HEK293T (cell line): ENCODE measurements around the gene ZBTB45.
"Not testable (repeated sequence)": the region's sequence is repeated elsewhere in the genome, so short reads cannot be mapped to it uniquely, and the experiment has no call there.

ENCODE experiments used
- CTCF ChIA-PET: fragments of 350-600 bp; formaldehyde crosslinking; extraction: SDS; loops from one replicate; lab custom pipeline; 2021; ENCODE audit warnings: antibody characterized with exemption, inconsistent platforms; lab: Yijun Ruan, JAX
- POLR2A ChIA-PET: fragments of 350-600 bp; formaldehyde crosslinking; extraction: SDS; loops from one replicate; lab custom pipeline; 2020; ENCODE audit warnings: antibody characterized with exemption, inconsistent platforms; lab: Yijun Ruan, JAX
- DNase-seq: peaks from one replicate; pipeline ENCODE4 v3.0.0; 2012; ENCODE audit warnings: mixed read lengths; ENCODE audit errors: extremely low spot score
- ARNT ChIP-seq: fragments of 450-650 bp; IDR thresholded peaks from 2 replicates; pipeline ENCODE4 v1.6.1; 2017; ENCODE audit warnings: mild to moderate bottlenecking
- BHLHE40 ChIP-seq: fragments of 450-650 bp; IDR thresholded peaks from 2 replicates; pipeline ENCODE4 v1.6.1; 2016; ENCODE audit warnings: mild to moderate bottlenecking, moderate library complexity, borderline replicate concordance
- CTBP1 ChIP-seq: fragments of 450-650 bp; IDR thresholded peaks from 2 replicates; pipeline ENCODE4 v1.6.1; 2016; ENCODE audit warnings: borderline replicate concordance
- ELF4 ChIP-seq: fragments of 450-650 bp; IDR thresholded peaks from 2 replicates; pipeline ENCODE4 v1.6.1; 2017; ENCODE audit warnings: antibody characterized with exemption
- FOXA1 ChIP-seq: fragments of 450-650 bp; IDR thresholded peaks from 2 replicates; pipeline ENCODE4 v1.6.1; 2016; ENCODE audit warnings: mild to moderate bottlenecking
- FOXK2 ChIP-seq: fragments of 450-650 bp; IDR thresholded peaks from 2 replicates; pipeline ENCODE4 v1.6.1; 2016; ENCODE audit warnings: mild to moderate bottlenecking
- FOXM1 ChIP-seq: fragments of 450-650 bp; IDR thresholded peaks from 2 replicates; pipeline ENCODE4 v1.6.1; 2017; ENCODE audit warnings: mild to moderate bottlenecking, borderline replicate concordance
- HDGF ChIP-seq: fragments of 450-650 bp; IDR thresholded peaks from 2 replicates; pipeline ENCODE4 v1.6.1; 2017; ENCODE audit warnings: antibody characterized with exemption, borderline replicate concordance
- L3MBTL2 ChIP-seq: fragments of 450-650 bp; conservative IDR thresholded peaks from 2 replicates; pipeline ENCODE4 v1.6.1; 2016; ENCODE audit warnings: mild to moderate bottlenecking
- LEF1 ChIP-seq: fragments of 450-650 bp; IDR thresholded peaks from 2 replicates; pipeline ENCODE4 v1.6.1; 2017; ENCODE audit warnings: mild to moderate bottlenecking, borderline replicate concordance
- NFRKB ChIP-seq: fragments of 450-650 bp; IDR thresholded peaks from 2 replicates; pipeline ENCODE4 v1.6.1; 2016; ENCODE audit warnings: mild to moderate bottlenecking, moderate library complexity
- SP1 ChIP-seq: fragments of 450-650 bp; IDR thresholded peaks from 2 replicates; pipeline ENCODE4 v1.6.1; 2017
- SUZ12 ChIP-seq: fragments of 450-650 bp; IDR thresholded peaks from 2 replicates; pipeline ENCODE4 v1.6.1; 2016; ENCODE audit warnings: mild to moderate bottlenecking
- TARDBP ChIP-seq: fragments of 450-650 bp; IDR thresholded peaks from 2 replicates; pipeline ENCODE4 v1.6.1; 2016
- ZNF384 ChIP-seq: fragments of 450-650 bp; IDR thresholded peaks from 2 replicates; pipeline ENCODE4 v1.6.1; 2016
- TF ChIP-seq, protein P1 (sequence below): fragments of 450-650 bp; IDR thresholded peaks from 2 replicates; pipeline ENCODE4 v1.6.1; 2016

Gene ZBTB45

DNA sequence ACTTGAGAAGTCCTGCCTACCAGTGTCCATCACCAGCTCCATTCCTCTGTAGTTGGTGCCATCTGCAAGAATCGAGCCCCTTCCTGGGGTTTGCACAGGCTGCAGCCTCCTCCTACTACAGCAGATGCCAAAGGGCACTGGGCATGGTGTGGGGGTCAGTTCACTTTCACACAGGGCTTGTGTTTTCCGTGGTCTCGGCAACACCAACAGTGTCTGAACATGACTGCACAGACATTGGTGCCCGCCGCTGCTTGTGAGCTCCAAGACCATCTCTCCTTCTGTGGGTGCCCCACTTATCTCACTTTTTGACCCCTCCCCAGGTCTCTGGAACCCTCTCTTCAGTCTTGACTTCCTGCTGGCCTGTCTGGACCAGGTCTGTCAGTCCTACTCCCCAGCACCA, 28.2 kb downstream of the ZBTB45 start:
- no peak for TF ChIP-seq SP1
- TF ChIP-seq FOXA1 = no peak
- no peak for TF ChIP-seq BHLHE40
- TF ChIP-seq ARNT = no peak
- TF ChIP-seq SUZ12 = no peak
- no peak for TF ChIP-seq ZNF384
- no peak for TF ChIP-seq L3MBTL2
- no peak for TF ChIP-seq TARDBP
- TF ChIP-seq NFRKB = no peak
- no peak for TF ChIP-seq ELF4
- TF ChIP-seq LEF1 = no peak
- TF ChIP-seq, protein P1, sequence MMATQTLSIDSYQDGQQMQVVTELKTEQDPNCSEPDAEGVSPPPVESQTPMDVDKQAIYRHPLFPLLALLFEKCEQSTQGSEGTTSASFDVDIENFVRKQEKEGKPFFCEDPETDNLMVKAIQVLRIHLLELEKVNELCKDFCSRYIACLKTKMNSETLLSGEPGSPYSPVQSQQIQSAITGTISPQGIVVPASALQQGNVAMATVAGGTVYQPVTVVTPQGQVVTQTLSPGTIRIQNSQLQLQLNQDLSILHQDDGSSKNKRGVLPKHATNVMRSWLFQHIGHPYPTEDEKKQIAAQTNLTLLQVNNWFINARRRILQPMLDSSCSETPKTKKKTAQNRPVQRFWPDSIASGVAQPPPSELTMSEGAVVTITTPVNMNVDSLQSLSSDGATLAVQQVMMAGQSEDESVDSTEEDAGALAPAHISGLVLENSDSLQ = no peak
- TF ChIP-seq HDGF = no peak
- TF ChIP-seq FOXK2 = no peak
- no peak for TF ChIP-seq CTBP1
- TF ChIP-seq FOXM1 = no peak
- ChIA-PET POLR2A (no interaction called here), CTCF (no interaction called here)
- no peak for DNase-seq

DNA sequence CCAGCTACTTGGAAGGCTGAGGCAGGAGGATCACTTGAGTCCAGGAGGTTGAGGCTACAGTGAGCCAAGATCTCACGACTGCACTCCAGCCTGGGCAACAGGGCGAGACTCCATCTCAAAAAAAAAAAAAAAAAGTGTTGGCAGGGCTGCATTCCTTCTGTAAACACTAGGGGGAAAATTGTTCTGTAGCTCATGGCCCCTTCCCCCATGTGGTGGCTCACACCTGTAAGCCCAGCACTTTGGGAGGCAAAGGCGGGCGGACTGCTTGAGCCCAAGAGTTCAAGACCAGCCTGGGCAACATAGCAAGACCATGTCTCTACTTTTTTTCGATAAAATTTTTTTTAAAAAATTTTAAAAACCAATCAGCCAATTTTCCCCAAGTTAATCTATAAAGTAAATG, 35.3 kb downstream of the ZBTB45 start:
- CTCF ChIA-PET, DNase-seq, POLR2A ChIA-PET: not testable (repeated sequence)
- TF ChIP-seq ZNF384 = peak; percentile 92

DNA sequence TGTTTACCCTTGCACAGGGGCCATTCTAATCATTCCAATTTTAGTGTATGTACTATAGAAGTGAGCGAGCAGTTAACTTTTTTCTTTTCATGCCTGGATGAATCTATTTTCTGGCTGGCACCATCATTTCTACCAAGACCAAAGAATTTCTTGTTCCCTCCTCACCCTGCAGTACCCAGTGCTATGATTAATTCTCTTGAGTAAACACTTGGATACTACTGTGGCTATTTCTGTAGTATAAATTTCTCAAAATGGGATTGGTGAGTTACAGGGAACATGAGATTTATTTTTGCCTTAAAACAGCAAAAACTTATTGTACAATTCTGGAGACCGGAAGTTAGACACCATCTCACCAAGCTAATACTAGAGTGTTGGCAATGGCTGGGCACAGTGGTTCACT, 35.8 kb downstream of the ZBTB45 start:
- TF ChIP-seq ELF4 (no peak), L3MBTL2 (no peak), FOXK2 (no peak), FOXM1 (no peak), ARNT (no peak), CTBP1 (no peak), TARDBP (no peak), BHLHE40 (no peak), ZNF384 (no peak), NFRKB (no peak), FOXA1 (no peak), HDGF (no peak), SP1 (no peak), LEF1 (no peak), SUZ12 (no peak)
- TF ChIP-seq, protein P1 = no peak
- POLR2A ChIA-PET = no interaction called here
- CTCF ChIA-PET = no interaction called here
- DNase-seq = no peak

DNA sequence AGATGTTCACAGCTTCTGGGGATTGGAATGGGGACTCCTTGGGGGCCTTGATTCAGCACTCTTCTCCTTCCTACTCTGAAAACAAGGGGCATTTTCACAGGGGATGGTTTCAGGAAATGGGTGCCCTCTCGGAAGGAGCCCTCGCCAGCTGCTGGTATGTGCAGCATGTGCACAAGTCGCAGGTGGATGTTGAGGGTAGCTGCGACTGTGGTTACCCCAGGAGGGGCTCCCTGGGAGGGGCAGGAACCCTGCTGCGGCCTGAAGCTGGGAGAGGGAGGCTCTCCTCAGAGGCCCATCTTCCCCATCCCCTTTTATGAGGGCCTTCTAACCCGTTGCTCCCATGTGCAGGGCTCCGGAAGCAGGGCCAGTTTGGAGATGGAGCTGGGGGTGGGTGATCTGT, 37.2 kb downstream of the ZBTB45 start:
- POLR2A ChIA-PET = no interaction called here
- TF ChIP-seq FOXA1 (no peak), ZNF384 (no peak), NFRKB (no peak), SUZ12 (no peak), TARDBP (no peak), BHLHE40 (no peak), CTBP1 (no peak), FOXM1 (no peak), L3MBTL2 (no peak), ELF4 (no peak), SP1 (no peak)
- TF ChIP-seq, protein P1 = no peak
- no peak for DNase-seq
- CTCF ChIA-PET = no interaction called here

DNA sequence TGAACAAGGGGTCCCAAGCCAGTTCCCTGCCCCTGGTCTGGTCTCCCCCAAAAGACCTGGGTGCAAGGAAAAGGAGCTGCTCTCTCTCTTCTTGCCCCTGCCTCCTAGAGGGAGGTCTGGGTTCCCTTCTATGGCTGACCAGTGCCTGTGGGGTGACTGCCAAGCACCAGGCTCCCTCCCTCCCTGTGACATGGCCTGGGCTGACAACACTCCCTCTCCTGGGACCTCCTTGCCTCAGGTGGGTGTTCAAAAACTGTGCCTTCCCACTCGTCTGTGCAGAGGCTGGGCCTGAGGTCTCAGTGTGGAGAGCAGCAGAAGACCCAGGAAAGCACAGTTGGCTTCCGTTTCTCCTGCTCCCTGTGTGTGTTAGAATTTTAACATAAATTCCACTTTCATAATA, 38.8 kb downstream of the ZBTB45 start:
- POLR2A ChIA-PET = no interaction called here
- CTCF ChIA-PET = no interaction called here
- DNase-seq = no peak
- no peak for TF ChIP-seq ARNT
- TF ChIP-seq FOXK2 = no peak
- TF ChIP-seq HDGF = no peak
- TF ChIP-seq SP1 = no peak

DNA sequence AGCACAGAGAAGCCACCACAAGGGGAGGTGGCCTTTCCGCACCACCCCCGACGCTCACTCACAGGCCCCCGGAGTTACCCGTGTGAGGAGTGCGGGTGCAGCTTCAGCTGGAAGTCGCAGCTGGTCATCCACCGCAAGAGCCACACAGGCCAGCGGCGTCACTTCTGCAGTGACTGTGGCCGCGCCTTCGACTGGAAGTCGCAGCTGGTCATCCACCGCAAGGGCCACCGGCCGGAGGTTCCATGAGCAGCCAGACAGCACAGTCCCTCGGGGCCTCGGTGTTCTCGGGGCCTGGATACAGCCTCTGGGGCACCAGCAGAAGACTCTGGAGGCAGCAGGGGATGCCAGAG, 39.2 kb downstream of the ZBTB45 start:
- POLR2A ChIA-PET = no interaction called here
- no peak for DNase-seq
- CTCF ChIA-PET = no interaction called here
- TF ChIP-seq L3MBTL2 (no peak), NFRKB (no peak), SUZ12 (no peak), LEF1 (no peak), BHLHE40 (no peak), ELF4 (no peak), HDGF (no peak), ARNT (no peak), CTBP1 (no peak), FOXA1 (no peak), TARDBP (no peak), SP1 (no peak), ZNF384 (no peak), FOXK2 (no peak), FOXM1 (no peak)
- TF ChIP-seq, protein P1 = no peak
